HEK293 (cell line): ENCODE measurements around the gene CETP.
"Not testable (repeated sequence)": the region's sequence is repeated elsewhere in the genome, so short reads cannot be mapped to it uniquely, and the experiment has no call there.

Experiments
- CTCF ChIA-PET: fragments of 350-600 bp; formaldehyde crosslinking; extraction: SDS; loops from one replicate; lab custom pipeline; 2021; ENCODE audit warnings: antibody characterized with exemption; lab: Yijun Ruan, JAX
- POLR2A ChIA-PET: fragments of 300-600 bp; formaldehyde crosslinking; extraction: SDS; loops from one replicate; lab custom pipeline; 2020; ENCODE audit warnings: antibody characterized with exemption, inconsistent platforms; lab: Yijun Ruan, JAX
- H3K27ac ChIP-seq: fragments of 200-500 bp; sonication (Bioruptor generic); 2 replicates; pipeline ENCODE4 v1.5.1; 2014; ENCODE audit warnings: low read depth, low read length, control low read depth, inconsistent platforms; ENCODE audit errors: extremely low read depth
- H3K36me3 ChIP-seq, 2 experiments: fragments of 200-500 bp in 1 of 2; sonication (Bioruptor generic) in 1 of 2; 1 replicate in 1 of 2; 2 replicates in 1 of 2; pipeline ENCODE4 v1.5.1; 2014 to 2017; ENCODE audit warnings: inconsistent platforms in 2 of 2, low read length in 2 of 2; ENCODE audit not compliant: control insufficient read depth in 2 of 2, insufficient read depth in 1 of 2
- H3K4me1 ChIP-seq: fragments of 200-500 bp; sonication (Bioruptor generic); 2 replicates; pipeline ENCODE4 v1.5.1; 2014; ENCODE audit warnings: mild to moderate bottlenecking, low read length, inconsistent platforms; ENCODE audit not compliant: control insufficient read depth, insufficient read depth
- H3K4me3 ChIP-seq: 2 replicates; pipeline ENCODE4 v1.5.1; 2011; ENCODE audit warnings: low read depth, mild to moderate bottlenecking, control low read depth, low read length, moderate library complexity
- H3K9me3 ChIP-seq: fragments of 200-500 bp; sonication (Bioruptor generic); 2 replicates; pipeline ENCODE4 v1.5.1; 2014; ENCODE audit warnings: low read depth, low read length, inconsistent platforms; ENCODE audit not compliant: control insufficient read depth, insufficient read depth
- EGR2 ChIP-seq: fragments of 450-650 bp; formaldehyde crosslinking; IDR thresholded peaks from 2 replicates; pipeline ENCODE4 v1.5.1; 2016; ENCODE audit warnings: low read depth, missing biosample characterization, missing genetic modification characterization
- KLF1 ChIP-seq: fragments of 450-650 bp; formaldehyde crosslinking; IDR thresholded peaks from 2 replicates; pipeline ENCODE4 v1.5.1; 2016; ENCODE audit warnings: missing biosample characterization, missing genetic modification characterization
- KLF9 ChIP-seq: fragments of 450-650 bp; formaldehyde crosslinking; IDR thresholded peaks from 2 replicates; pipeline ENCODE4 v1.5.1; 2016; ENCODE audit warnings: missing biosample characterization, missing genetic modification characterization, low read depth
- ZBTB49 ChIP-seq: fragments of 450-650 bp; formaldehyde crosslinking; IDR thresholded peaks from 2 replicates; pipeline ENCODE4 v1.5.1; 2016; ENCODE audit warnings: missing biosample characterization, missing genetic modification characterization, low read depth
- ZFP41 ChIP-seq: fragments of 450-650 bp; formaldehyde crosslinking; IDR thresholded peaks from 2 replicates; pipeline ENCODE4 v1.5.1; 2016; ENCODE audit warnings: missing biosample characterization, missing genetic modification characterization, borderline replicate concordance
- ZNF10 ChIP-seq: fragments of 450-650 bp; formaldehyde crosslinking; IDR thresholded peaks from 2 replicates; pipeline ENCODE4 v1.5.1; 2017; ENCODE audit warnings: missing biosample characterization, missing genetic modification characterization
- ZNF341 ChIP-seq: fragments of 450-650 bp; formaldehyde crosslinking; IDR thresholded peaks from 2 replicates; pipeline ENCODE4; 2016; ENCODE audit warnings: low read depth, missing biosample characterization, missing genetic modification characterization
- ZNF548 ChIP-seq: fragments of 450-650 bp; formaldehyde crosslinking; IDR thresholded peaks from 2 replicates; pipeline ENCODE4 v1.5.1; 2016; ENCODE audit warnings: missing biosample characterization, missing genetic modification characterization
- ZNF776 ChIP-seq: fragments of 450-650 bp; formaldehyde crosslinking; IDR thresholded peaks from 2 replicates; pipeline ENCODE4 v1.5.0; 2017; ENCODE audit warnings: missing biosample characterization, missing genetic modification characterization, borderline replicate concordance
- ZNF785 ChIP-seq: fragments of 450-650 bp; formaldehyde crosslinking; IDR thresholded peaks from 2 replicates; pipeline ENCODE4 v1.5.1; 2016; ENCODE audit warnings: missing biosample characterization, missing genetic modification characterization
- ZSCAN23 ChIP-seq: fragments of 450-650 bp; formaldehyde crosslinking; IDR thresholded peaks from 2 replicates; pipeline ENCODE4 v1.5.1; 2016; ENCODE audit warnings: missing biosample characterization, missing genetic modification characterization

Gene CETP

GRCh38 chr16:57000271-57001025, 38.7 kb downstream of the CETP start:
- POLR2A ChIA-PET: interaction anchor here (1.8 kb wide), 1 partner anchor 11 kb away, joined by 6 read pairs; the partner anchor contains the start of gene NLRC5
- no peak overlapping the region for H3K4me3 ChIP-seq
- no peaks in the 10 kb centered on the region for H3K36me3 ChIP-seq
- CTCF ChIA-PET: no interaction called here
- TF ChIP-seq ZSCAN23 (tag by site-specific recombination) (no peak), KLF1 (peak; percentile 43)
- TF ChIP-seq, all 188 proteins: peak for 1
- no peaks in the 10 kb centered on the region for H3K4me1 ChIP-seq
- H3K27ac ChIP-seq: no peak overlapping the region
- H3K9me3 ChIP-seq: no peaks in the 10 kb centered on the region

- no peaks in the 10 kb centered on the region for H3K36me3 ChIP-seq
- TF ChIP-seq ZFP41 (no peak), ZNF785 (tag by site-specific recombination) (no peak), ZNF548 (no peak), EGR2 (tag by site-specific recombination) (no peak), ZNF776 (tag by site-specific recombination) (no peak)
- TF ChIP-seq, all 188 proteins: peak for 0
- POLR2A ChIA-PET: no interaction called here
- H3K4me1 ChIP-seq: no peaks in the 10 kb centered on the region
- H3K4me3 ChIP-seq: no peak overlapping the region
- CTCF ChIA-PET: no interaction called here
- H3K9me3 ChIP-seq: no peaks in the 10 kb centered on the region
- no peak overlapping the region for H3K27ac ChIP-seq
These were observed 39.4 kb downstream of the CETP start for GRCh38 chr16:57001026-57001679.

- Histone ChIP-seq H3K4me1 (no peaks in the 10 kb centered on the region), H3K36me3 (no peaks in the 10 kb centered on the region), H3K27ac (no peak overlapping the region), H3K9me3 (no peaks in the 10 kb centered on the region), H3K4me3 (no peak overlapping the region)
- ChIA-PET POLR2A (interaction anchor here (0.5 to 0.8 kb wide), 2 partner anchors 14 to 182 kb away, joined by 3 to 4 read pairs; partner anchors contain the start of genes NLRC5, PSME3IP1 and RSPRY1), CTCF (interaction anchor here (0.7 kb wide), 1 partner anchor 644 kb away, joined by 3 read pairs; no protein-coding TSS in a partner anchor)
- TF ChIP-seq ZBTB49: no peak
- TF ChIP-seq ZNF10: 0 out of 2 replicates have a peak, but pooled peaks have one; percentile 24
These were observed 42.0 kb downstream of the CETP start for GRCh38 chr16:57003439-57004386.

GRCh38 chr16:57004387-57005250, 42.9 kb downstream of the CETP start:
- no peaks in the 10 kb centered on the region for H3K36me3 ChIP-seq
- ChIA-PET CTCF (no interaction called here), POLR2A (interaction anchor here (0.5 to 1.0 kb wide), 3 partner anchors 15 to 181 kb away, joined by 3 to 4 read pairs (median 3); partner anchors contain the start of genes NLRC5, PSME3IP1 and RSPRY1)
- H3K4me3 ChIP-seq: no peak overlapping the region
- TF ChIP-seq KLF9 (no peak), ZNF341 (tag by site-specific recombination) (0 out of 2 replicates have a peak, but pooled peaks have one; percentile 23)
- no peak overlapping the region for H3K27ac ChIP-seq
- no peaks in the 10 kb centered on the region for H3K9me3 ChIP-seq
- H3K4me1 ChIP-seq: no peaks in the 10 kb centered on the region

- ChIA-PET CTCF (interaction anchor here (0.8 to 1.2 kb wide), 2 partner anchors 41 to 138 kb away, joined by 3 to 4 read pairs; no protein-coding TSS in a partner anchor), POLR2A (interaction anchor here (0.6 kb wide), 1 partner anchor 25 kb away, joined by 3 read pairs; no protein-coding TSS in a partner anchor)
- not testable (repeated sequence) for H3K4me3 ChIP-seq, H3K9me3 ChIP-seq, H3K36me3 ChIP-seq, H3K27ac ChIP-seq, H3K4me1 ChIP-seq
These were observed 43.8 kb downstream of the CETP start for GRCh38 chr16:57005597-57005996.
